ENCODE results near the gene SAAL1. TPM values are rescaled to one million over a fixed set of nuclear protein-coding genes. Genes with fewer than 3 reads are reported as not detected.
A peak's percentile ranks its signal among the peaks of the same experiment; 100 is the strongest.

SAAL1 gene
- total and polyA plus RNA-seq, 5 donors from 2014 or later: 15.1 to 25.5 (median 19.1) TPM

DNA sequence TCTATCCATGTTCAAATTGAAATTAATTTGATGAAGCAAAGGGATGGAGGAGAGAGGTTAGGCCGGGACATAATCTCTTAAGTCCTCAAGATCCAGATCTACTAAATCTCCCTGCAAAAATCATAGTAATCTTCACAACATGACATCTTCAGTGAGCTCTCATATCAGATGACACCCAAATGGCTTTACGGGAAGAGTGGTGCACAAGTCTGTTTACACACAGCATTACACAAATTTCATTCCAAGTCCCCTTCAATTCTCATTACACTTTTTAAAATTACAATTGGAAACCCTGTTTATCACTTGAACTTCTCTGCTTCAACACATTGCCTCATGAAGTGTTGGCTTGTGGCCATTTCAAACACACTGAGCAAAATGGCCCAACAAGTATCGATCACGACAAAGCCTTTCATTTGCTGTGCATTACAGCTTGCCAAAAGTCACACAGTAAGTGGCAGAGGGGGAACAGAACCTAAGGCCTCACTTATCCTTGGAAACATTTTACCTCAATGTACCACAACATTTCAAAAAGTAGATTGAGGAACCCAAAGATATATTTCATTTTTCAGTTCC, 41.9 kb downstream of the SAAL1 start:
- H3K4me1 Mint-ChIP-seq: no peaks in the 10 kb centered on the region
- no peak for ATAC-seq (ENCODE audit: low read depth in 2 of 2)
- DNase-seq: no peak
- no peaks in the 10 kb centered on the region for H3K27me3 Mint-ChIP-seq
- no peak overlapping the region for H3K4me3 ChIP-seq (ENCODE audit: low read depth, low read length)
- H3K27me3 ChIP-seq (ENCODE audit: control insufficient read depth, insufficient read depth, low read length): no peaks in the 10 kb centered on the region
- no peaks in the 10 kb centered on the region for H3K9me3 ChIP-seq (ENCODE audit: control insufficient read depth in 2 of 2, low read length in 2 of 2)
- H3K36me3 Mint-ChIP-seq: peaks cover 10% of the 10 kb centered on the region
- no peak overlapping the region for H3K27ac Mint-ChIP-seq
- H3K36me3 ChIP-seq (ENCODE audit: control insufficient read depth, insufficient read depth, low read length): no peaks in the 10 kb centered on the region
- H3K4me3 Mint-ChIP-seq: no peak overlapping the region
- no peaks in the 10 kb centered on the region for H3K4me1 ChIP-seq (ENCODE audit: control insufficient read depth, insufficient read depth, low read length, poor library complexity, severe bottlenecking)
- H3K27ac ChIP-seq (ENCODE audit: insufficient read depth, low read length, poor library complexity, severe bottlenecking): no peak overlapping the region
- no peaks in the 10 kb centered on the region for H3K9me3 Mint-ChIP-seq

GRCh38 chr11:18063125-18063524, 42.8 kb downstream of the SAAL1 start:
- H3K27me3 Mint-ChIP-seq: no peaks in the 10 kb centered on the region
- no peaks in the 10 kb centered on the region for H3K4me1 Mint-ChIP-seq
- Histone ChIP-seq H3K36me3 (ENCODE audit: control insufficient read depth, insufficient read depth, low read length) (no peaks in the 10 kb centered on the region), H3K9me3 (ENCODE audit: control insufficient read depth in 2 of 2, low read length in 2 of 2) (no peaks in the 10 kb centered on the region), H3K27ac (ENCODE audit: insufficient read depth, low read length, poor library complexity, severe bottlenecking) (no peak overlapping the region), H3K4me1 (ENCODE audit: control insufficient read depth, insufficient read depth, low read length, poor library complexity, severe bottlenecking) (no peaks in the 10 kb centered on the region), H3K27me3 (ENCODE audit: control insufficient read depth, insufficient read depth, low read length) (no peaks in the 10 kb centered on the region), H3K4me3 (ENCODE audit: low read depth, low read length) (no peak overlapping the region)
- ATAC-seq (ENCODE audit: low read depth in 2 of 2): no peak
- no peak for DNase-seq
- no peaks in the 10 kb centered on the region for H3K9me3 Mint-ChIP-seq
- H3K27ac Mint-ChIP-seq: peak overlapping the region in 2 of 3 donors; percentile 46 to 54
- H3K4me3 Mint-ChIP-seq: no peak overlapping the region
- peaks cover 10% of the 10 kb centered on the region for H3K36me3 Mint-ChIP-seq

DNA sequence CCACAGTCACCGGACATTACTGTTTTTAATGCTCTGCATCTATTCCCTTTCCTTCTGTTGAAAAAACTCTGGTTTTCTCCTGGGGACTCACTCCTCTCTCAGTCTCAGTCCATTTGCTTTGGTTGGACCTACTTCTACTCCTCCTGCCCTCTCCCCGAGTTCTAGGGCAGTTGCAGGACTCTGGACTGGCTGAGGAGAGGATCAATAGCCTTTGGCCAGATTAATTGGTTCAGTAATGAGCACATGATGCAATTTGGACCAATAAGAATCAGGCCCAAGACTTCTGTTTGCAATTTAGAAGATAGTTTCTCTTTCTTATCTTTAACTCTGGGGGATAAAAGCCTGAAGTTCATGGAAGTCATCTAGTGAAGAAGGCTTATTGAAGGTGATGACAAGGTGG, 44.5 kb downstream of the SAAL1 start:
- Mint-ChIP-seq H3K9me3 (no peaks in the 10 kb centered on the region), H3K4me3 (no peak overlapping the region), H3K27me3 (no peaks in the 10 kb centered on the region), H3K4me1 (no peaks in the 10 kb centered on the region), H3K27ac (no peak overlapping the region), H3K36me3 (peaks cover 10% of the 10 kb centered on the region)
- Histone ChIP-seq H3K4me1 (ENCODE audit: control insufficient read depth, insufficient read depth, low read length, poor library complexity, severe bottlenecking) (no peaks in the 10 kb centered on the region), H3K9me3 (ENCODE audit: control insufficient read depth in 2 of 2, low read length in 2 of 2) (no peaks in the 10 kb centered on the region), H3K27me3 (ENCODE audit: control insufficient read depth, insufficient read depth, low read length) (no peaks in the 10 kb centered on the region), H3K36me3 (ENCODE audit: control insufficient read depth, insufficient read depth, low read length) (no peaks in the 10 kb centered on the region), H3K4me3 (ENCODE audit: low read depth, low read length) (no peak overlapping the region), H3K27ac (ENCODE audit: insufficient read depth, low read length, poor library complexity, severe bottlenecking) (no peak overlapping the region)
- no peak for DNase-seq
- ATAC-seq (ENCODE audit: low read depth in 2 of 2): no peak

GRCh38 chr11:18056561-18057181, 49.2 kb downstream of the SAAL1 start:
- H3K27ac ChIP-seq (ENCODE audit: insufficient read depth, low read length, poor library complexity, severe bottlenecking): no peak overlapping the region
- no peaks in the 10 kb centered on the region for H3K27me3 ChIP-seq (ENCODE audit: control insufficient read depth, insufficient read depth, low read length)
- H3K4me1 ChIP-seq (ENCODE audit: control insufficient read depth, insufficient read depth, low read length, poor library complexity, severe bottlenecking): no peaks in the 10 kb centered on the region
- Mint-ChIP-seq H3K4me1 (no peaks in the 10 kb centered on the region), H3K4me3 (no peak overlapping the region), H3K27ac (no peak overlapping the region), H3K27me3 (peaks cover 6% of the 10 kb centered on the region), H3K9me3 (peaks cover 0 to 2% (median 0%) of the 10 kb centered on the region in 7 donors), H3K36me3 (peaks cover 6% of the 10 kb centered on the region)
- DNase-seq (no peak), ATAC-seq (ENCODE audit: low read depth in 2 of 2) (no peak)
- no peaks in the 10 kb centered on the region for H3K36me3 ChIP-seq (ENCODE audit: control insufficient read depth, insufficient read depth, low read length)
- H3K9me3 ChIP-seq (ENCODE audit: control insufficient read depth in 2 of 2, low read length in 2 of 2): no peaks in the 10 kb centered on the region
- no peak overlapping the region for H3K4me3 ChIP-seq (ENCODE audit: low read depth, low read length)

DNA sequence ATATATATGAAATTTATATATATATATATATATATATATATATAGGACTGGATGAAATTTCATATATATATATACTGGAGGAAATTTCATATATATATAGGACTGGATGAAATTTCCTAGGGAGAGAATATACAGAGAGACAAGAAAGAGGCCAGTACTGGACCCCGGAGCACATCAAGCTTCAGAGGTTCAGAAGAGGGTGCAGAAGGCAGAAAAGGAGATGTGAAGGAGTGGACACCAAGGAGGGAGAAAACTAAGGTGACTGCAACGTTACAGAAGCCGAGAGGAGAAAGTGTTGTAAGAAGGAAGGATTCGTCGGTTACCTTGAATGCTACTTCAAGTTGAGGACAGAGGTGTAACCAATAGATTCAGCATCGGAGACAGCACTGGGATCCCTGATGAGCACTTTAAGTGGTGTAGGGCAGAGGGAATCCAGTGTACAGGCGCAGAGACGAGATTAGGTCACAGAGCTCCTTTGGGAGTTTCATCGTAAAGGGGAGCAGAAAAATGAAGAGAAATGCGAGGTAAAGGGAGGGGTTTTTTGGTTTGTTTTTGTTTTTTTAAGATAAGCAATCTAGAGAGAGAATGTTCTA, 51.3 kb downstream of the SAAL1 start:
- H3K9me3 Mint-ChIP-seq: peaks cover 0 to 3% (median 0%) of the 10 kb centered on the region in 7 donors
- H3K4me3 Mint-ChIP-seq: no peak overlapping the region
- H3K36me3 Mint-ChIP-seq: no peaks in the 10 kb centered on the region
- peaks cover 6% of the 10 kb centered on the region for H3K27me3 Mint-ChIP-seq
- ATAC-seq (ENCODE audit: low read depth in 2 of 2) (no peak), DNase-seq (peak in 1 of 3 donors; percentile 6)
- Histone ChIP-seq H3K27ac (ENCODE audit: insufficient read depth, low read length, poor library complexity, severe bottlenecking) (no peak overlapping the region), H3K4me1 (ENCODE audit: control insufficient read depth, insufficient read depth, low read length, poor library complexity, severe bottlenecking) (no peaks in the 10 kb centered on the region), H3K36me3 (ENCODE audit: control insufficient read depth, insufficient read depth, low read length) (no peaks in the 10 kb centered on the region), H3K4me3 (ENCODE audit: low read depth, low read length) (no peak overlapping the region), H3K27me3 (ENCODE audit: control insufficient read depth, insufficient read depth, low read length) (no peaks in the 10 kb centered on the region), H3K9me3 (ENCODE audit: control insufficient read depth in 2 of 2, low read length in 2 of 2) (no peaks in the 10 kb centered on the region)
- no peaks in the 10 kb centered on the region for H3K4me1 Mint-ChIP-seq
- no peak overlapping the region for H3K27ac Mint-ChIP-seq

- Histone ChIP-seq H3K36me3 (ENCODE audit: control insufficient read depth, insufficient read depth, low read length) (no peaks in the 10 kb centered on the region), H3K4me1 (ENCODE audit: control insufficient read depth, insufficient read depth, low read length, poor library complexity, severe bottlenecking) (no peaks in the 10 kb centered on the region), H3K9me3 (ENCODE audit: control insufficient read depth in 2 of 2, low read length in 2 of 2) (no peaks in the 10 kb centered on the region), H3K4me3 (ENCODE audit: low read depth, low read length) (no peak overlapping the region), H3K27ac (ENCODE audit: insufficient read depth, low read length, poor library complexity, severe bottlenecking) (no peak overlapping the region), H3K27me3 (ENCODE audit: control insufficient read depth, insufficient read depth, low read length) (peaks cover 9% of the 10 kb centered on the region)
- DNase-seq (no peak), ATAC-seq (ENCODE audit: low read depth in 2 of 2) (no peak)
- Mint-ChIP-seq H3K4me3 (no peak overlapping the region), H3K4me1 (no peaks in the 10 kb centered on the region), H3K9me3 (peaks cover 0 to 5% (median 2%) of the 10 kb centered on the region in 7 donors), H3K36me3 (peaks cover 6% of the 10 kb centered on the region), H3K27ac (no peak overlapping the region), H3K27me3 (peaks cover 27% of the 10 kb centered on the region)
These were observed 55.0 kb downstream of the SAAL1 start for GRCh38 chr11:18050848-18051247.

- Histone ChIP-seq H3K27ac (ENCODE audit: insufficient read depth, low read length, poor library complexity, severe bottlenecking) (no peak within 1 kb of the TSS), H3K9me3 (ENCODE audit: control insufficient read depth in 2 of 2, low read length in 2 of 2) (no peaks in the 10 kb centered on the region), H3K4me3 (ENCODE audit: low read depth, low read length) (no peak within 1 kb of the TSS), H3K4me1 (ENCODE audit: control insufficient read depth, insufficient read depth, low read length, poor library complexity, severe bottlenecking) (no peaks in the 10 kb centered on the region), H3K36me3 (ENCODE audit: control insufficient read depth, insufficient read depth, low read length) (no peaks in the 10 kb centered on the region), H3K27me3 (ENCODE audit: control insufficient read depth, insufficient read depth, low read length) (peaks cover 17% of the 10 kb centered on the region)
- Mint-ChIP-seq H3K36me3 (peaks cover 11% of the 10 kb centered on the region), H3K27ac (no peak within 1 kb of the TSS), H3K27me3 (peaks cover 45% of the 10 kb centered on the region), H3K4me1 (no peaks in the 10 kb centered on the region), H3K4me3 (no peak within 1 kb of the TSS), H3K9me3 (peaks cover 0 to 5% (median 0%) of the 10 kb centered on the region in 7 donors)
- no peak for ATAC-seq (ENCODE audit: low read depth in 2 of 2)
- DNase-seq: no peak
These were observed 59.6 kb downstream of the SAAL1 start, which contains the start of gene TPH1 for GRCh38 chr11:18046116-18046777. TPH1 (minus strand) TSS chr11:18046269; CDS start chr11:18040762, 5,507 bp downstream.
